Stomach (tissue), 9 donors: ENCODE data around the gene CADPS. TPM values are rescaled to one million over a fixed set of nuclear protein-coding genes. Genes with fewer than 3 reads are reported as not detected.

Source experiments
- DNase-seq, 2 donors: peaks; one replicate each; pipeline versions ENCODE4 v3.0.0 to v3.0.0-alpha.2; 2013 to 2019
- H3K27ac ChIP-seq, 5 donors: fragments of 200-600 bp in 4 of 5; sonication (generic) in 4 of 5; one replicate each; pipeline ENCODE4 v1.5.1; 2013 to 2019; ENCODE audit warnings: mild to moderate bottlenecking in 1 of 5, moderate library complexity in 1 of 5
- H3K27me3 ChIP-seq, 3 donors: fragments of 200-600 bp; sonication (generic); one replicate each; pipeline ENCODE4 v1.5.1; 2017 to 2019; ENCODE audit warnings: mixed run types in 1 of 3
- H3K36me3 ChIP-seq, 4 donors: fragments of 200-600 bp; sonication (generic); 1 replicate in 3 of 4; 2 replicates in 1 of 4; pipeline ENCODE4 v1.5.1; 2016 to 2019
- H3K4me1 ChIP-seq, 4 donors: fragments of 200-600 bp; sonication (generic); one replicate each; pipeline ENCODE4 v1.5.1; 2016 to 2019
- H3K4me3 ChIP-seq, 4 donors: fragments of 200-600 bp; sonication (generic) in 3 of 4; one replicate each; pipeline ENCODE4 v1.5.1; 2016 to 2019; ENCODE audit warnings: mild to moderate bottlenecking in 1 of 4
- H3K9me3 ChIP-seq, 4 donors: fragments of 200-600 bp; sonication (generic); one replicate each; pipeline ENCODE4 v1.5.1; 2016 to 2019
- CTCF ChIP-seq, 7 experiments: fragments of 450-650 bp in 4 of 7; fragments of 200-600 bp in 3 of 7; sonication (generic) in 3 of 7; IDR thresholded peaks; one replicate each; pipeline ENCODE4 v1.5.1; 2016 to 2019; ENCODE audit warnings: antibody characterized with exemption in 7 of 7, control low read depth in 2 of 7, mild to moderate bottlenecking in 1 of 7
- EP300 ChIP-seq: sonication (generic); formaldehyde crosslinking; IDR thresholded peaks from one replicate; pipeline ENCODE4 v1.6.1; 2017; ENCODE audit warnings: antibody characterized with exemption
- POLR2A ChIP-seq, 4 donors: fragments of 450-650 bp; IDR thresholded peaks; one replicate each; pipeline ENCODE4 v1.6.1; 2016; ENCODE audit warnings: antibody characterized with exemption in 4 of 4, control low read depth in 2 of 4, mild to moderate bottlenecking in 1 of 4, moderate library complexity in 1 of 4
- POLR2AphosphoS5 ChIP-seq, 3 donors: sonication (generic); formaldehyde crosslinking; IDR thresholded peaks; one replicate each; pipeline ENCODE4 v1.6.1; 2016; ENCODE audit warnings: antibody characterized with exemption in 3 of 3
- WGBS, 5 donors: extraction: QIAGEN DNeasy Blood & Tissue Kit in 3 of 5; methylation state at CpG; one replicate each; pipeline versions ENCODE4 v1.1.5 to v1.1.7; 2013 to 2018; 5-methylcytosine and 5-hydroxymethylcytosine counted together
- intact Hi-C: fragments of 100-400 bp; cut with DNase I; formaldehyde crosslinking; loops from one replicate; pipeline ENCODE4 v1.15.1; 2023; ENCODE audit warnings: low total_unique reads
- polyA plus RNA-seq, 3 donors: library from polyadenylated mRNA; stranded (reverse); fragments of 200-250 nt; gene quantifications; one replicate each; pipeline ENCODE4 v1.2.3, GENCODE V29; 2013
- total RNA-seq, 5 donors: library from RNA; depleted of rRNA; stranded (reverse); fragments of >200 nt; gene quantifications; one replicate each; pipeline versions ENCODE4 v1.1.0 to v1.2.3, GENCODE V29; 2014 to 2016
- donor health status: healthy with polysubstance abuse.
- donor health status: Bipolar disorder and iron deficiency.
- donor health status: healthy.

Gene CADPS
- total and polyA plus RNA-seq, 8 donors = 0.58 to 32.2 (median 3.4) TPM

- Histone ChIP-seq H3K36me3 (no peaks in the 10 kb centered on the region), H3K27me3 (no peaks in the 10 kb centered on the region), H3K4me1 (no peaks in the 10 kb centered on the region), H3K27ac (no peak overlapping the region), H3K9me3 (no peaks in the 10 kb centered on the region), H3K4me3 (no peak overlapping the region)
- DNase-seq = no peak
- intact Hi-C loops = no loop called here
- WGBS, 5 donors = 59 to 80% (median 66%) methylated on average over 6 of the region's 6 CpGs
- no peak for TF ChIP-seq EP300
- no peak for TF ChIP-seq CTCF (IDR thresholded peaks at IDR 0.05)
- no peak for TF ChIP-seq POLR2AphosphoS5 (IDR thresholded peaks at IDR 0.05)
- TF ChIP-seq POLR2A (IDR thresholded peaks at IDR 0.05) = no peak
Observed at GRCh38 chr3:62621925-62622324, 253.3 kb downstream of the CADPS start.

- no peaks in the 10 kb centered on the region for H3K4me1 ChIP-seq
- no peak for DNase-seq
Observed at GRCh38 chr3:62621176-62621575, 254.0 kb downstream of the CADPS start.

GRCh38 chr3:62615258-62615849 lies 259.9 kb downstream of the CADPS start:
- DNase-seq = no peak
- Histone ChIP-seq H3K27ac (no peak overlapping the region), H3K36me3 (no peaks in the 10 kb centered on the region), H3K27me3 (no peaks in the 10 kb centered on the region), H3K4me3 (no peak overlapping the region), H3K9me3 (no peaks in the 10 kb centered on the region), H3K4me1 (no peaks in the 10 kb centered on the region)
- intact Hi-C loops = no loop called here
- WGBS, 5 donors = 28 to 36% (median 30%) methylated on average over 5 of the region's 5 CpGs
- no peak for TF ChIP-seq CTCF (IDR thresholded peaks at IDR 0.05)
- TF ChIP-seq EP300 = no peak
- TF ChIP-seq POLR2AphosphoS5 (IDR thresholded peaks at IDR 0.05) = no peak
- no peak for TF ChIP-seq POLR2A (IDR thresholded peaks at IDR 0.05)

More at GRCh38 chr3:62621176-62621575, 254.0 kb downstream of the CADPS start:
- WGBS, 5 donors = 73 to 82% (median 75%) methylated on average over 3 of the region's 3 CpGs
- intact Hi-C loops = no loop called here
- Histone ChIP-seq H3K27me3 (no peaks in the 10 kb centered on the region), H3K4me3 (no peak overlapping the region), H3K27ac (no peak overlapping the region), H3K9me3 (no peaks in the 10 kb centered on the region), H3K36me3 (no peaks in the 10 kb centered on the region)
- no peak for TF ChIP-seq POLR2A (IDR thresholded peaks at IDR 0.05)
- no peak for TF ChIP-seq EP300
- no peak for TF ChIP-seq CTCF (IDR thresholded peaks at IDR 0.05)
- no peak for TF ChIP-seq POLR2AphosphoS5 (IDR thresholded peaks at IDR 0.05)

GRCh38 chr3:62614527-62614926 lies 260.7 kb downstream of the CADPS start:
- 27 to 69% (median 40%) methylated on average over 1 of the region's 1 CpG for WGBS, 5 donors
- H3K9me3 ChIP-seq = no peaks in the 10 kb centered on the region
- no peaks in the 10 kb centered on the region for H3K4me1 ChIP-seq
- H3K27ac ChIP-seq = no peak overlapping the region
- DNase-seq = no peak
- no peaks in the 10 kb centered on the region for H3K27me3 ChIP-seq
- no peaks in the 10 kb centered on the region for H3K36me3 ChIP-seq
- no peak overlapping the region for H3K4me3 ChIP-seq
- TF ChIP-seq EP300 (no peak), POLR2A (IDR thresholded peaks at IDR 0.05) (no peak), POLR2AphosphoS5 (IDR thresholded peaks at IDR 0.05) (no peak), CTCF (IDR thresholded peaks at IDR 0.05) (no peak)
- intact Hi-C loops = no loop called here
